HG02571 (cell line): ENCODE measurements around the gene LSR.

Source experiments
- ATAC-seq: cut with Tn5 transposase; IDR thresholded peaks from one replicate; pipeline ENCODE4 v1.9.1; 2021; ENCODE audit warnings: mild to moderate bottlenecking, moderate library complexity; ENCODE audit not compliant: unreplicated experiment

Gene LSR

DNA sequence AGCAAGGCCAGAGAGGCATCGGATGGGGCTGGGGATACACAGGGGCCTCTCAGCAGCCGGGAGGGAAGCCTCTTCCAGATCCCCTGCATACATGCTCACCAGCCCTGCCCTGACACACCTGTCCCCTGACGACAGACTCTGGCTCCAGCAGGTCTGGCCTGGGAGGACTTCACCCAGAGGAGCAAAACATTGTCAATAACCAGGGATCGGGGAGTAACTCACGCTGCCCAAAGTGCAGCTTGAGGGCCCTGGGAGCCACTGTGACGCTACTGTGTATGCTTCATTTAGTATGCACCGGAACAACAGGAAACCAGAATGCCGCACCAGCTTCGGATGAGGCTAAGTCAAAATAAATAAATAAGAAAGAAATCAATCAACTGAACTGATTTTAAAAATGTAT, 67.8 kb downstream of the LSR start:
- ATAC-seq, result no peak
